Measurements from ENCODE around the gene UGT1A8. TPM values are rescaled to one million over a fixed set of nuclear protein-coding genes. Genes with fewer than 3 reads are reported as not detected.

UGT1A8 gene
- total RNA-seq, 1 donor from 2014 or later, result not detected

- ATAC-seq (ENCODE audit: poor library complexity), result no peak
- DNase-seq, result no peak
- intact Hi-C loops (cut with DNase I), result no loop called here
These were observed 158.0 kb downstream of the UGT1A8 start for GRCh38 chr2:233775414-233775813.

- no peak for ATAC-seq (ENCODE audit: poor library complexity)
- intact Hi-C loops (cut with DNase I), result no loop called here
- no peak for DNase-seq
These were observed 160.6 kb downstream of the UGT1A8 start, which contains the start of gene MROH2A for GRCh38 chr2:233778030-233778429. Gene MROH2A, plus strand, starts transcription at chr2:233778330. Its CDS starts 1,029 bp downstream, at chr2:233779359.

- intact Hi-C loops (cut with DNase I), result no loop called here
- no peak for ATAC-seq (ENCODE audit: poor library complexity)
- DNase-seq, result no peak
These were observed 162.3 kb downstream of the UGT1A8 start for GRCh38 chr2:233779722-233780121.

DNA sequence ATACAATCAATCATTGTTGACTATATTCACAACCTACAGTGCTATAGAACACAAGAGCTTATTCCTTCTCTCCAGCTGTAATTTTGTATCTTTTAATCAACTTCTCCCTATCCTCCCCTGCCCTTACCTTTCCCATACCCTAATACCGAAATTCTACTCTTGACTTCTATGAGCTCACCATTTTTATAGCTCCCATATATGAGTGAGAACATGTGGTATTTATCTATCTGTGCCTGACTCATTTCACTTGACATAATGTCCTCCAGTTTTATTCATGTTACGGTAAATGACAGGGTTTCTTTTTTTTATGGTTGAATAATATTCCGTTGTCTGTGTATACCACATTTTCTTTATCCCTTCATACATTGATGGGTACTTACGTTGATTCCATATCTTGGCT lies 163.3 kb downstream of the UGT1A8 start:
- DNase-seq (no peak), ATAC-seq (ENCODE audit: poor library complexity) (no peak)
- intact Hi-C loops (cut with DNase I), result no loop called here

DNA sequence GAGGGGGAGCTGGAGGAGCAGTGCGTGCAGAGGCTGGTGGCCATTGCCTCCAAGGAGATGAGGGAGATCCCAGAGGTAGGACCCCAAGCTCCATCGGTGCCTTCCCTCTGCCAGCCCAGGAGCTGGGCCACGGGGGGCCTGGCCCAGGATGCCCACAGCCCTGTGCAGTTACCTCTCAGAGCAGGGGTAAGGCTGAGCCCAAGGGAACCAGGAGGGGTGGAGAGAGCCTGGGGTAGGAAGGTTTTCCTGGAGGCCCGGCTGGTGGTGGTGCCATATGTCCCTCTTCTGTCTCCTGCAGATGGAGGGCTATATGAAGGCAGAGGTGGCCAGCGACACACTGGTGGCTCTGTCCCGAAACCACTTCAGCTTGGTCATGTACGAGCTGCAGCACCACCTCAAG lies 172.1 kb downstream of the UGT1A8 start:
- no peak for ATAC-seq (ENCODE audit: poor library complexity)
- DNase-seq, result no peak
- intact Hi-C loops (cut with DNase I), result no loop called here

DNA sequence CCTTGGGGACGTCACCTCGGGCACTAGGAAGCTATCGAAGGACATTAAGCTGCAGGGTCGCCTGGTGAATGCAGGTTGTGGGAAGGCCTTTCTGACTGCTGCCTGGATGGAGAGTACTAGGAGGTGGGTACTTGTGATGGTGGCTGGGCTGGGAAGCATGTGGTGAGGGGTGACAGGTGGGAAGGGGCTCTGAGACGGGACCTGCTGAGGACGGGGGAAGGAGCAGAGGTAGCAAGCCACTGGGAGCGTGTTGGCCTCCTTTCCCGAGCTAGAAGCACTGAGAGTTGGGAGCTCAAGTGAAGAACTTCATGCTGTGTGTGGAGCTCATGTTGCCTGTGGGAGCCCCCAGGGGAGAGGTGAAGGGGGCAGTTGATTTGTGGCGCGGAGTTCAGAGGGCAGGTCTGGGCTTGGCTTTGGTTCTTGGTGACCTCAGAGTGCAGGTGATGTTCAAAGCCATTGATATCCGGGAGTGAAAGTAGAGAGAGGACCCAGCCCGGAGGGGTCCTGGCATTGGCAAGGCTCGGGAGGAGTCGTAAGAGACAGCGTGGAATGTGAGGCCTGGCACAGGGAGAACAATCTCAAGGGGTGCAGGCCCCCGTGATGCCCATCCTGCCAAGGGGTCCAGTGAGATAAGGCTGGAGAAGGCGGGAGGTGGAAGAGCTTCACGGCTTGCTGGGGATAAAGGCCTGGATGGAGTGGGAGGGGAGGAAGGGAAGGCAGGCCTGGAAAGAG lies 173.9 kb downstream of the UGT1A8 start:
- DNase-seq (no peak), ATAC-seq (ENCODE audit: poor library complexity) (no peak)
- intact Hi-C loops (cut with DNase I), result no loop called here

DNA sequence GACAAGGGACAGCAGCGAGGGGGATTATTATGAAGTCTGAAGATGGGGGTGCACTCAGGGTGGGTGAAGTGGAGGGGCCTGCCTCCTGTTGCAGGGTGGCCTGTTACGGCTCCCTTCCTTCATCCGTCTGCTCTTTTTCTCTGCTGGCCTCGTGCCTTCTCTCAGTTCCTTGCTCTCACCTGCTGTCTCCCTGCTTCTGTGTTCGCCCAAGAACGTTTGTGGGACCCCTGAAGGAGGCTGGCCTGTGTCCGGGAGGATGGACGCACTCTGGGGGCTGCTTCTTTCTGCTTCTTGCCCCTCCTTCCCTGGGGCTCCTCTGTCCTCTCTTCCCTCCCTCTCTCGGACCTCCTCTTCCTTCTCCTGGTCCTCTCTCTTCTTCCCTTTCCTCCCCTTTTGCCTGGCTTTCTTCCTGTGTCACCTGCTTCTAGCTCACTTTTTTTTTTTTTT lies 174.5 kb downstream of the UGT1A8 start:
- DNase-seq (no peak), ATAC-seq (ENCODE audit: poor library complexity) (no peak)
- intact Hi-C loops (cut with DNase I), result no loop called here

DNA sequence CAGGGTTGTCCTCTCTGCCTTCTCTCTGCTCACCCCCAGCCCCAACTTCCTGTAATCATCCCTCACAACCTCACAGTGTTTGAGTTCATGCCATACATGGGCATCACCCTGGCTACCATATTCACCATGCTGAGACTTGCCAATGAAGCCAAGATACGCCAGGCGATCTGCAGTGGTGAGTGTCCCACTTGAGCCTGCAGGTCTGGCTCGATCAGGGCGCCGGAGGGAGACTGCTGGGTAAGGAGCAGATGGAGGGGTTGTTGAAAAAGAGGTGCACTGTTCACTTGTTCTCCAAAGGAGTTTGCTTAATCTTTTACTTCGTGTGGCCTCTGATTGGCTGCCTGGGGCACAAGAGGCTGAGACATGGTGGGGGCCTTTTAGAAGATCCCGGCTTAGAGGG lies 175.3 kb downstream of the UGT1A8 start:
- intact Hi-C loops (cut with DNase I), result no loop called here
- ATAC-seq (ENCODE audit: poor library complexity), result no peak
- DNase-seq, result no peak

GRCh38 chr2:233793465-233794127 lies 176.2 kb downstream of the UGT1A8 start:
- ATAC-seq (ENCODE audit: poor library complexity) (no peak), DNase-seq (no peak)
- intact Hi-C loops (cut with DNase I), result no loop called here

DNA sequence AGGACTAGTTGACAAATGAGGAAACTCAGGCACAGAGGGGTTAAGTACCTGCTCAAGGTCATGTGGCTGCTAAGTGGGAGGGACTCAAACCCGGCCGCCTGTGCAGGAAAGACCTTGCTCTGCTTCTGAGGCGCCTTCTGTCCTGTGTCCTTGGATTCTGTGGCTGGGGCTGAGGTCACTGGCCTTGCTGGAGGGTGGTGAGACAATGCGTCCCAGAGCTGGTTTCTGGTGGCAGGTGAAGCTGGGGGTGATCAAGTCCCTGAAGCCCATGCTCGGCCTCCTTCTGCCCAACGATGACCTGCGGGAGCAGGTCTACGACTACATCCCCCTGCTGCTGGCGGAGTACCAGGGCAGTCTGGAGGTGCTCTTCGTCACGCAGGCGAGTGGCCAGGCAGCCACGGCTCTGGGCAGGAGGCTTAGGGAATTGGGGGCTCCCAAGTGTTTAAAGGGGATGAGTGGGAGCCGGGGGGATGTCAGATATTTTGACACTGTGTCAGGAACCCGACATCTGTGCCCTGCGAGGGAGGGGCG lies 176.8 kb downstream of the UGT1A8 start:
- ATAC-seq (ENCODE audit: poor library complexity), result no peak
- DNase-seq, result no peak
- intact Hi-C loops (cut with DNase I), result no loop called here

DNA sequence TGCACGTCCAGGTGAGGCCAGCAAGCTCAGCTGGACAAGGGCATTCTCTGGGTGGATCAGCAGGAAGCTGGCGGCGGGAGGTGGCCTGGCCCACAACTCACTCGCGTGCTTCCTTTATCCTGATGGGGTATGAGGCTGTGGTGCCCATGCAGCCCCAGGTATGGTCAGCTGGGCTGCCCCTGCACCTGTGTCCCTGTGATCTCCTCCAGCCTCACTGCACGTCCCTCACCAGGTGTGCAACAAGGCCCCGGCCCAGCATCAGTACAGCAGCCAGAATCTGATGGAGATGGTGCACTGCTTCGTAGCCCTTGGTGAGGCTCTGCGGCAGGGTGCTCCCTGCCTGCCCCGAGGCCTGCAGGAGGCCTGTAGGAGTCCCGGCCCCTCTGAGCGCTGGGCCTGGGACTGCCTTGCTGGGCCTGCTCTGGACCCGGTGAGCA lies 178.3 kb downstream of the UGT1A8 start:
- ATAC-seq (ENCODE audit: poor library complexity) (no peak), DNase-seq (no peak)
- intact Hi-C loops (cut with DNase I), result no loop called here

DNA sequence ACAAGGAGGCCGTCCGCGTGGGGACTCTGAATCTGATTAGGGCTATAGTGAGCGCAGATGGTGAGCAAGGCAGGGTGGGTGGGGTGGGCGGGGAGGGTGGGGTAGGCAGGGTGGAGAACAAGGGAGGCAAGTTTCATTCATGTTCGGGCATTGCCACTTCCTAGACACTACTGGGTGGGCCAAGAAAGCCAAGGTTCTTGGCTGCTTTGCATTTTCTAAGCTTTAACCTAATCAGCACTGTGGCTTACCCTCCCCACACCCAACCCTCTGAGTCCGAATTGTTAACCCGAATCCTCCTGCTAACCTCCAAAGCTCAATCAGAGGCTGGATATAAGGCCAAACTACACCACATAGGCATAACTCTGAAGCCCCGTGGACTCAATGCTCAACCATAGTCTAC lies 178.8 kb downstream of the UGT1A8 start:
- intact Hi-C loops (cut with DNase I), result no loop called here
- ATAC-seq (ENCODE audit: poor library complexity), result no peak
- no peak for DNase-seq

GRCh38 chr2:233798335-233799086 lies 181.1 kb downstream of the UGT1A8 start:
- intact Hi-C loops (cut with DNase I), result no loop called here
- ATAC-seq (ENCODE audit: poor library complexity), result no peak

GRCh38 chr2:233799087-233799665 lies 181.7 kb downstream of the UGT1A8 start:
- intact Hi-C loops (cut with DNase I), result no loop called here
- no peak for ATAC-seq (ENCODE audit: poor library complexity)

More at GRCh38 chr2:233798335-233799086, 181.1 kb downstream of the UGT1A8 start:
- no peak for DNase-seq

GRCh38 chr2:233799716-233800115 lies 182.3 kb downstream of the UGT1A8 start:
- intact Hi-C loops (cut with DNase I), result no loop called here
- no peak for DNase-seq

More at GRCh38 chr2:233799087-233799665, 181.7 kb downstream of the UGT1A8 start:
- no peak for DNase-seq

GRCh38 chr2:233800208-233800607 lies 182.8 kb downstream of the UGT1A8 start:
- DNase-seq, result no peak
- ATAC-seq (ENCODE audit: poor library complexity), result no peak
- intact Hi-C loops (cut with DNase I), result no loop called here

More at GRCh38 chr2:233799716-233800115, 182.3 kb downstream of the UGT1A8 start:
- no peak for ATAC-seq (ENCODE audit: poor library complexity)

DNA sequence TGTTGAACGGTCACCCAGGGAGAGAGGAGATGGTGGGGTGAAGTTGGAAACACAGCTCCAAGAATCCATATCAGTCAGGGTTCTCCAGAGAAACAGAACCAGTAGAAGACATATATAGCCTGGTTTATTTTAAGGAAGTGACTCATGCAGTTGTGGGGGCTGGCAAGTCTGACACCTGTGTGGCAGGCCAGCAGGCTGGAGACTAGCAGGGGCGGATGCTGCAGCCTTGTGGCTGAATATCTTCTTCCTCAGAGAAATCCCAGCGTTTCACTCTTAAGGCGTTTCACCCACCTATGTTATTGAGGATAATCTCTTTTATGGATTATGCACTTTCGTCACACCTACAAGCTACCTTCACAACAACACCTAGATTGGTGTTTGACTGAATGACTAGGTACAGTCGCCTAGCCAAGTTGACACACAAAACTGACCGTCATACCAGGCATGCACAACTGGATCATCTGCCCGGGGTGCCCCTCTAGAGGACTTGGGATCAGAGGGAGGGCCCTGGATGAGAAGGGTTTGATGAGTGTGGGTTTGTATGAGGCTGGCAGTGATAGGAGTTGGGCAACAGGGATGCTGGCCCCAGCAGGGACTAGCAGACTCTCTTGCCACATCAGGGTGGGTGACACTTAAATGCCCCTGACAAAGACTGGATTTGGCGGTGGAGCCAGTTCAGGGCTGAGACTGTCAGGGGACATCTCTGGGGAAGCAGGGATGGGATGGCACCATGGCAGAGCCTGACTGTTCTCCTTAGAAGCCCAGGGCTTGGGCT lies 184.1 kb downstream of the UGT1A8 start:
- intact Hi-C loops (cut with DNase I), result no loop called here
- ATAC-seq (ENCODE audit: poor library complexity), result no peak
- no peak for DNase-seq

DNA sequence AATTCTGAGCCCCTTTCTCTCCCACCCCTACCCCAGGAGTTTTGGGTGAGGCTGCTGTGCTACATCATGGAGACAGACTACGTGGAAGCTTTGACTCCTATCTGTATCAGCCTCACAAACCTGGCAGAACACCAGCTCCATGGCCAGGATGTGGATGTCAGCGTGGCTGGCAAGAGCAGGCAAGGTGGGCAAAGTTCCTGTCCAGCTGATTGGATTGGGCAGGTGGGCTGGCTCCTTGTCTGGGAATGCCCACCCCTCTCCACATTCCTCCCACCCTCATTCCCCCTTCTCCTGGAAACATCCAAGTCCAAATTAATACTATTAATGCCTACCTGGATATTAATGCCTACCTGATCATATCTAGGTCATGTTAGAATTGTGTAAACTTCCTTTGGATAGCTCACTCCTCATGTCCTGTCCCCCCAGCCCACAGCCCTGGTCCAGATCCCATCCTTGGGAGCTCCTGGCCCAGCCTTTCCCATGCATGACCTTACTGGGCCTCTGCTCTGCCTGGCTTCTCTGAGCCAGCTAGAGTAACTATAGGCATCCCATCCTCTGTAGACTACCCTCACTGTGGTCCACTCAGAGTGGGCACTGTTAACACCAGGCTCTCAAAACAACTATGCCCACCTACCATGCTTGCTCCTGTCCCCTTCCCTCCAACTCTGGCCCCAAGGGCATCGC lies 184.8 kb downstream of the UGT1A8 start:
- ATAC-seq (ENCODE audit: poor library complexity) (no peak), DNase-seq (no peak)
- intact Hi-C loops (cut with DNase I), result no loop called here
